ENCODE data around the gene KIF1B. TPM values are rescaled to one million over a fixed set of nuclear protein-coding genes. Genes with fewer than 3 reads are reported as not detected.

Gene KIF1B
- total RNA-seq, 1 donor from 2014 or later = 78.4 TPM

DNA sequence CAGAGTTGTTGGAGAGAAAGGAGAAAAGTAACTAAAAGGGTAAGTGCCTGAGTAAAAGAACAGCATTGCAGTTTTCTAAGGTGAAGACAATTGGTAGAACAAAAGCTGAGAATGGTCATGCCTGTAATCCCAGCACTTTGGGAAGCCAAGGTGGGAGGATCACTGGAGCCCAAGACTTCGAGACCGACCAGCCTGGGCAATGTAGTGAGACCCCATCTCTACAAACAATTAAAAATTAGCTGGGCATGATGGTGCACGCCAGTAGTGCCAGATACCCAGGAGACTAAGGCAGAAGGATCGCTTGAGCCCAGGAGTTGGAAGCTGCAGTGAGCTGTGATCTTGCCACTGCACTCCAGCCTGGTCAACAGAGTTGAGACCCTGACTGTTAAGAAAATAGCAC lies 173.3 kb downstream of the KIF1B start:
- intact Hi-C loops (cut with micrococcal nuclease) = no loop called here
- no peak for DNase-seq
- TF ChIP-seq, protein P1, sequence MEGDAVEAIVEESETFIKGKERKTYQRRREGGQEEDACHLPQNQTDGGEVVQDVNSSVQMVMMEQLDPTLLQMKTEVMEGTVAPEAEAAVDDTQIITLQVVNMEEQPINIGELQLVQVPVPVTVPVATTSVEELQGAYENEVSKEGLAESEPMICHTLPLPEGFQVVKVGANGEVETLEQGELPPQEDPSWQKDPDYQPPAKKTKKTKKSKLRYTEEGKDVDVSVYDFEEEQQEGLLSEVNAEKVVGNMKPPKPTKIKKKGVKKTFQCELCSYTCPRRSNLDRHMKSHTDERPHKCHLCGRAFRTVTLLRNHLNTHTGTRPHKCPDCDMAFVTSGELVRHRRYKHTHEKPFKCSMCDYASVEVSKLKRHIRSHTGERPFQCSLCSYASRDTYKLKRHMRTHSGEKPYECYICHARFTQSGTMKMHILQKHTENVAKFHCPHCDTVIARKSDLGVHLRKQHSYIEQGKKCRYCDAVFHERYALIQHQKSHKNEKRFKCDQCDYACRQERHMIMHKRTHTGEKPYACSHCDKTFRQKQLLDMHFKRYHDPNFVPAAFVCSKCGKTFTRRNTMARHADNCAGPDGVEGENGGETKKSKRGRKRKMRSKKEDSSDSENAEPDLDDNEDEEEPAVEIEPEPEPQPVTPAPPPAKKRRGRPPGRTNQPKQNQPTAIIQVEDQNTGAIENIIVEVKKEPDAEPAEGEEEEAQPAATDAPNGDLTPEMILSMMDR (IDR thresholded peaks at IDR 0.05; ENCODE audit: borderline replicate concordance) = no peak
- Histone ChIP-seq H3K36me3 (peaks cover 6% of the 10 kb centered on the region), H3K27ac (replicated peaks) (no peak overlapping the region), H3K27me3 (ENCODE audit: low read depth) (no peaks in the 10 kb centered on the region), H3K9me3 (replicated peaks) (no peaks in the 10 kb centered on the region), H3K4me3 (no peak overlapping the region), H3K4me1 (peaks cover 17% of the 10 kb centered on the region)

DNA sequence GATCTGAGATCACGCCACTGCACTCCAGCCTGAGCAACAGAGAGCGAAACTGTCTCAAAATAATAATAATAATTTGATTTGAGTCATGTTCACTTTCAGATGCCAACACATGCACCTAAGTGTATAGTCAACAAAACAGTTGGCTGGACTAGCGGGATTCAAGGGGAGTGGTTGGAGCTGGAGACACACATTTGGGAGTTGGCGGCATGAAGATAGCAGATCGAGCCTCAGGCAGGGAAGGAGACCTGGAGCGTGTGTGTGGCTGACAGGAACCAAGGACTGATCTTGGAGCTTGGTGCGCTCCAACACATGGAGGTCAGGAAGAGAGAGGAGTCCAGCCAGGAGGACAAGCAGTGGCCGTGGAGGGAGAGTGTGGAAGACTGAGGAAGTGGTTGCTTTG lies 173.8 kb downstream of the KIF1B start:
- Histone ChIP-seq H3K4me1 (peaks cover 20% of the 10 kb centered on the region), H3K27me3 (ENCODE audit: low read depth) (no peaks in the 10 kb centered on the region), H3K27ac (replicated peaks) (no peak overlapping the region), H3K36me3 (peaks cover 2% of the 10 kb centered on the region), H3K9me3 (replicated peaks) (no peaks in the 10 kb centered on the region), H3K4me3 (no peak overlapping the region)
- TF ChIP-seq, protein P1 (IDR thresholded peaks at IDR 0.05; ENCODE audit: borderline replicate concordance) = no peak
- intact Hi-C loops (cut with micrococcal nuclease) = no loop called here
- no peak for DNase-seq

- H3K4me1 ChIP-seq = peaks cover 20% of the 10 kb centered on the region
- no peaks in the 10 kb centered on the region for H3K9me3 ChIP-seq (replicated peaks)
- TF ChIP-seq, protein P1 (IDR thresholded peaks at IDR 0.05; ENCODE audit: borderline replicate concordance) = no peak
- DNase-seq = no peak
- intact Hi-C loops (cut with micrococcal nuclease) = no loop called here
- H3K27ac ChIP-seq (replicated peaks) = peak overlapping the region; percentile 70
- H3K4me3 ChIP-seq = no peak overlapping the region
- no peaks in the 10 kb centered on the region for H3K36me3 ChIP-seq
- no peaks in the 10 kb centered on the region for H3K27me3 ChIP-seq (ENCODE audit: low read depth)
Measured at GRCh38 chr1:10386761-10387676, 176.6 kb downstream of the KIF1B start.

GRCh38 chr1:10387677-10388386 lies 177.5 kb downstream of the KIF1B start:
- H3K27me3 ChIP-seq (ENCODE audit: low read depth) = no peaks in the 10 kb centered on the region
- H3K9me3 ChIP-seq (replicated peaks) = no peaks in the 10 kb centered on the region
- peaks cover 20% of the 10 kb centered on the region for H3K4me1 ChIP-seq
- H3K4me3 ChIP-seq = peak overlapping the region; percentile 25
- TF ChIP-seq, protein P1 (IDR thresholded peaks at IDR 0.05; ENCODE audit: borderline replicate concordance) = no peak
- intact Hi-C loops (cut with micrococcal nuclease) = no loop called here
- H3K27ac ChIP-seq (replicated peaks) = peak overlapping the region; percentile 70
- peak; percentile 50 for DNase-seq
- no peaks in the 10 kb centered on the region for H3K36me3 ChIP-seq

DNA sequence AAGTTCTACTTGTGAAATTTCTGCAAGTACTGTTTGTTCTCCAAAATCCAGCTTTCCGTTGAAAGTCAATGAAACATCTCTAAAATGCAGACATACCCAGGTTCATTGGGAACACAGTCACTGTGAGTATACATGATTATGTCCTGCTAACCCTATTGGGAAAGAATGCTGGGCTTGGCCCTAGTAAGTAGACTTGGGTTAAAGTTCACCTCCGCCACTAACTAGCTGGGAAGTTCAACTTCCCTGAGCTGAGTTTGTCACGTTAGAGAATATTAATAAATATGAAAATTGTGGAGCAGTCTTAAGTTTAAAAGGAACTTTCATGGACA lies 178.0 kb downstream of the KIF1B start:
- TF ChIP-seq, protein P1 (IDR thresholded peaks at IDR 0.05; ENCODE audit: borderline replicate concordance) = no peak
- peak overlapping the region; percentile 25 for H3K4me3 ChIP-seq
- no peak for DNase-seq

More for the DNA sequence above, 178.0 kb downstream of the KIF1B start:
- Histone ChIP-seq H3K36me3 (no peaks in the 10 kb centered on the region), H3K4me1 (peaks cover 20% of the 10 kb centered on the region), H3K9me3 (replicated peaks) (no peaks in the 10 kb centered on the region), H3K27ac (replicated peaks) (peak overlapping the region; percentile 70), H3K27me3 (ENCODE audit: low read depth) (no peaks in the 10 kb centered on the region)
- intact Hi-C loops (cut with micrococcal nuclease) = no loop called here
